HCT116 (cell line): ENCODE data around the gene THSD4. TPM values are rescaled to one million over a fixed set of nuclear protein-coding genes. Genes with fewer than 3 reads are reported as not detected.

Experiments
- ATAC-seq: fragments of 200-7000 bp; cut with Tn5 transposase; 2 replicates; pipeline ENCODE4 v1.9.1; 2020; ENCODE audit warnings: mild to moderate bottlenecking, moderate library complexity
- BruUV-seq: library from RNA; stranded (reverse); fragments of 400-500 nt; replicated peaks from 2 replicates; lab custom pipeline; 2021; lab: Mats Ljungman, UMichigan
- CTCF ChIA-PET: fragments of 300-600 bp; sonication (Branson Sonifier 250); formaldehyde crosslinking; loops from one replicate; lab custom pipeline; 2021; ENCODE audit warnings: antibody characterized with exemption; lab: Charles Lee
- POLR2A ChIA-PET: fragments of 300-600, 350-600 bp; sonication (Branson Sonifier 250); formaldehyde crosslinking; loops from one replicate; lab custom pipeline; 2021; ENCODE audit warnings: antibody characterized with exemption; lab: Charles Lee
- RAD21 ChIA-PET, 2 experiments: fragments of 300-600 bp; sonication (Branson Sonifier 250); formaldehyde crosslinking; loops; one replicate each; lab custom pipeline; 2023; ENCODE audit warnings: low total read pairs in 2 of 2; ENCODE audit not compliant: uncharacterized antibody in 2 of 2, unreplicated experiment in 2 of 2, low non-redundant PET in 1 of 2; lab: Charles Lee
- DNase-seq: peaks from one replicate; pipeline ENCODE4 v3.0.0-alpha.2; 2010; ENCODE audit warnings: low read depth, low spot score
- H2AFZ ChIP-seq: fragments of 200-600 bp; shearing (Covaris generic), sonication (generic); 2 replicates; pipeline ENCODE4 v1.6.1; 2017; ENCODE audit warnings: low read depth, mixed run types, mixed read lengths, antibody characterized with exemption, low read length; ENCODE audit not compliant: poor library complexity, severe bottlenecking
- H3K27ac ChIP-seq: 2 replicates; pipeline ENCODE4 v1.5.1; 2012; ENCODE audit warnings: low read depth, low read length
- H3K27me3 ChIP-seq: fragments of 200-600 bp; sonication (generic); 2 replicates; pipeline ENCODE4 v1.6.1; 2016; ENCODE audit warnings: mixed run types, low read length, mixed read lengths; ENCODE audit not compliant: insufficient read depth
- H3K36me3 ChIP-seq, 2 experiments: fragments of 200-500 bp in 1 of 2; fragments of 200-600 bp in 1 of 2; sonication (Bioruptor generic) in 1 of 2; sonication (generic) in 1 of 2; 2 replicates each; pipeline versions ENCODE4 v1.5.1 to v1.6.1; 2014 to 2016; ENCODE audit warnings: low read length in 2 of 2, inconsistent platforms in 1 of 2, mixed read lengths in 1 of 2, mixed run types in 1 of 2; ENCODE audit not compliant: insufficient read depth in 2 of 2, control insufficient read depth in 1 of 2
- H3K4me1 ChIP-seq, 2 experiments: fragments of 200-600 bp in 1 of 2; sonication (generic) in 1 of 2; 2 replicates each; pipeline versions ENCODE4 v1.5.1 to v1.6.1; 2012 to 2017; ENCODE audit warnings: low read length in 2 of 2, inconsistent platforms in 1 of 2, mild to moderate bottlenecking in 1 of 2, mixed read lengths in 1 of 2, mixed run types in 1 of 2, moderate library complexity in 1 of 2; ENCODE audit not compliant: insufficient read depth in 2 of 2, control insufficient read depth in 1 of 2
- H3K4me2 ChIP-seq: fragments of 200-600 bp; sonication (generic); 2 replicates; pipeline ENCODE4 v1.6.1; 2017; ENCODE audit warnings: mixed run types, low read length, mixed read lengths
- H3K4me3 ChIP-seq, 2 experiments: fragments of 200-600 bp in 1 of 2; sonication (generic) in 1 of 2; replicated peaks in 1 of 2; 2 replicates each; pipeline ENCODE4 v1.5.1; 2011 to 2016; ENCODE audit warnings: low read length in 2 of 2, control low read depth in 1 of 2, low read depth in 1 of 2, mild to moderate bottlenecking in 1 of 2, mixed read lengths in 1 of 2, mixed run types in 1 of 2
- H3K79me2 ChIP-seq: fragments of 200-600 bp; sonication (generic); 2 replicates; pipeline ENCODE4 v1.6.1; 2017; ENCODE audit warnings: mild to moderate bottlenecking, mixed run types, low read length, moderate library complexity, mixed read lengths; ENCODE audit not compliant: insufficient read depth
- H3K9ac ChIP-seq: fragments of 200-600 bp; sonication (generic); 2 replicates; pipeline ENCODE4 v1.6.1; 2016; ENCODE audit warnings: low read length, mixed read lengths
- H3K9me2 ChIP-seq: fragments of 200-600 bp; sonication (generic), shearing (Covaris generic); 2 replicates; pipeline ENCODE4 v1.6.1; 2017; ENCODE audit warnings: mixed run types, mild to moderate bottlenecking, moderate library complexity; ENCODE audit not compliant: insufficient read depth
- H3K9me3 ChIP-seq, 2 experiments: fragments of 200-500 bp in 1 of 2; fragments of 200-600 bp in 1 of 2; sonication (Bioruptor generic) in 1 of 2; sonication (generic) in 1 of 2; 2 replicates each; pipeline ENCODE4 v1.6.1; 2014 to 2017; ENCODE audit warnings: low read length in 2 of 2, mixed read lengths in 2 of 2, inconsistent platforms in 1 of 2, low read depth in 1 of 2, mild to moderate bottlenecking in 1 of 2, mixed run types in 1 of 2, moderate library complexity in 1 of 2; ENCODE audit not compliant: control insufficient read depth in 1 of 2, insufficient read depth in 1 of 2
- H4K20me1 ChIP-seq: fragments of 200-600 bp; sonication (generic), shearing (Covaris generic); 2 replicates; pipeline ENCODE4 v1.6.1; 2017; ENCODE audit warnings: mixed run types, mild to moderate bottlenecking, moderate library complexity; ENCODE audit not compliant: insufficient read depth
- ELF1 ChIP-seq: IDR thresholded peaks from 2 replicates; pipeline ENCODE4 v1.6.1; 2012; ENCODE audit warnings: low read depth, borderline replicate concordance
- EZH2 ChIP-seq: fragments of 200-600 bp; sonication (generic); IDR thresholded peaks from 2 replicates; pipeline ENCODE4 v1.6.1; 2017; ENCODE audit warnings: antibody characterized with exemption, mixed run types
- FOSL1 ChIP-seq: IDR thresholded peaks from 2 replicates; pipeline ENCODE4 v1.6.1; 2012; ENCODE audit warnings: low read depth
- POLR2A ChIP-seq: IDR thresholded peaks from 2 replicates; pipeline ENCODE4 v1.7.0; 2011; ENCODE audit warnings: borderline replicate concordance; ENCODE audit not compliant: insufficient read depth, insufficient read length; ENCODE audit errors: extremely low read depth
- POLR2AphosphoS5 ChIP-seq: IDR thresholded peaks from 2 replicates; pipeline ENCODE4 v1.6.1; 2011; ENCODE audit warnings: mild to moderate bottlenecking, low read depth, low read length, moderate library complexity
- SIN3A ChIP-seq: IDR thresholded peaks from 2 replicates; pipeline ENCODE4 v1.6.1; 2012; ENCODE audit warnings: low read depth
- SRF ChIP-seq: IDR thresholded peaks from 2 replicates; pipeline ENCODE4 v1.6.1; 2012; ENCODE audit warnings: low read depth
- ZFX ChIP-seq: fragments of 450-650 bp; IDR thresholded peaks from 2 replicates; pipeline ENCODE4 v1.6.1; 2017
- intact Hi-C: fragments of 100-400 bp; cut with micrococcal nuclease; formaldehyde crosslinking; loops from 2 replicates; pipeline ENCODE4 v1.10.0; 2022
- total RNA-seq: library from RNA; stranded (reverse); gene quantifications from one replicate; pipeline ENCODE4 v1.2.1, GENCODE V29; 2021; ENCODE audit not compliant: unreplicated experiment
- TF ChIP-seq, protein P1 (sequence below): IDR thresholded peaks from 2 replicates; pipeline ENCODE4 v1.6.1; 2012
- TF ChIP-seq, protein P2 (sequence below): IDR thresholded peaks from 2 replicates; pipeline ENCODE4 v1.6.1; 2012
- TF ChIP-seq, protein P3 (sequence below): IDR thresholded peaks from 2 replicates; pipeline ENCODE4 v1.6.1; 2011; ENCODE audit warnings: mild to moderate bottlenecking, low read length, moderate library complexity; ENCODE audit not compliant: insufficient replicate concordance; ENCODE audit errors: extremely low read depth
- TF ChIP-seq, protein P4 (sequence below): IDR thresholded peaks from 2 replicates; pipeline ENCODE4 v1.6.1; 2012; ENCODE audit warnings: low read depth

THSD4 gene
- total RNA-seq, 1 experiment from 2014 or later = 30.5 TPM

DNA sequence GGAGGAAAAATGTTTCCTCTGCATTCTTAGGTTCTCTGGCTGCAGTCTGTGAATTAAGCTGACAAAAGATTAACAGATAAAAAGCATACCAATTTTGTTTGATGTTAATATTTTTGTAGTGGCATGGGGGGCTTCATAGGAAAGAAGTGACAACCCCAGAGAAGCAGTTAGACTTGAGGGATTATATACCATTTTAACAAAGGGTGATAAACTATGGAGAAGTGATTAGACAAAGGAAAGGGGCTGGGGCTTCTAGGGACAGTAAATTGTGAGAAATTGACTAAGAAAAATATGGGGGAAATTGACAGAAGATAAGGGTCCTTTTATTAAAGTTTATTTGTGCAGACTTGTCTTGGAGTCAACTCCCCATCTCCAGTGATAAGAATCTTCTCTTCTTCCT, 639.4 kb downstream of the THSD4 start (continued):
- TF ChIP-seq, protein P1, sequence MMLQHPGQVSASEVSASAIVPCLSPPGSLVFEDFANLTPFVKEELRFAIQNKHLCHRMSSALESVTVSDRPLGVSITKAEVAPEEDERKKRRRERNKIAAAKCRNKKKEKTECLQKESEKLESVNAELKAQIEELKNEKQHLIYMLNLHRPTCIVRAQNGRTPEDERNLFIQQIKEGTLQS = no peak
- TF ChIP-seq ELF1 = no peak
- TF ChIP-seq FOSL1 = no peak
- TF ChIP-seq, protein P2, sequence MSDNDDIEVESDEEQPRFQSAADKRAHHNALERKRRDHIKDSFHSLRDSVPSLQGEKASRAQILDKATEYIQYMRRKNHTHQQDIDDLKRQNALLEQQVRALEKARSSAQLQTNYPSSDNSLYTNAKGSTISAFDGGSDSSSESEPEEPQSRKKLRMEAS = no peak
- no peak for TF ChIP-seq SIN3A
- TF ChIP-seq SRF = no peak
- TF ChIP-seq EZH2 = no peak
- no peak for TF ChIP-seq ZFX

DNA sequence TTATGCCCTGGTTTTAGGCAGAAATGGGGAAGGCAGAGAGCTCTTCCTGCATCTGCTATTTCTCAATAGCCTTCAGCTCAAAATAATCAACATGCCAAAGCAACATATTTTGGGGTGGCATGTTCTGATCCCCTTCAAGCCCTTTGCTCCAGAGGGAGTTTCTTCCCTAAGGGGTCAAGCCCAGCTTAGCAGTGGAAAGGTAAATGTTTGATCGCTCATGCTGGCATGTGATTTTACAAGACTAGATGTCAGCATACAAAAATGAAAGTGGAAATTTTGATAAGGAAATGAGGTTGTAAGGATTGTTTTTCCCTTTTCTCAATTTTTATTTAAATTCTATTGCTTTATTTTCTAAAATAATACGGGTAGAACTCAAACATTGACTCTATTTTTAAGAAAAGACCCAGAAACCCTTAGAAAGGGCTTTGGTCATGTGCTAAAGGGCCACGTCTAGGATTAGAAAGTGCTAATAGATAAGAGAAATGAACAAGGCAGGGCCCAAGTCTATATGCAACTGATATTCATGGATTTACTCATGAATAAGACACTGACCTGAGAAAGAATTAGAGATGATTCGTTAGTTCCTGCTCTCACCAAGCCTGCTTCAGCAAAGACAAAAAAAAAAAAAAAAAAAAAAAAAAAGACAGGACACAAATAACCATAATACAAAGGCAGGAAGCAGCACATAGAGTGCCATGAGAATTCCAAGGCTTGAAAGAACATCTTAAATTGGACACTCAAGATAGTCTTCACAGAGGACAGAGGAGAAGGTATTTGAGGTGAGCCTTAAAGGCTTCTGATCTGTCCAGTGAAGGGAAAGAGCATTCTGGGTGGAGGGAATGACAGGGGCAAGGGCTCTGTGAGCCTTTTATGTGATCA, 640.1 kb downstream of the THSD4 start:
- no peak overlapping the region for H3K4me2 ChIP-seq
- H4K20me1 ChIP-seq = no peaks in the 10 kb centered on the region
- no TSS peak for BruUV-seq
- intact Hi-C loops = no loop called here
- H3K79me2 ChIP-seq = no peaks in the 10 kb centered on the region
- POLR2A ChIA-PET = no interaction called here
- no peak overlapping the region for H2AFZ ChIP-seq
- 0 out of 4 replicates have a peak, but pooled peaks cover 0 to 5% of the 10 kb centered on the region in 2 experiments for H3K36me3 ChIP-seq
- H3K4me3 ChIP-seq = no peak overlapping the region
- peaks cover 10 to 21% of the 10 kb centered on the region in 2 experiments for H3K4me1 ChIP-seq
- ATAC-seq (no peak), DNase-seq (no peak)
- CTCF ChIA-PET = interaction anchor here (4.5 kb wide), 1 partner anchor 47 kb away, joined by 40 read pairs; no protein-coding TSS in a partner anchor
- no peak overlapping the region for H3K9ac ChIP-seq
- TF ChIP-seq SRF (no peak), POLR2AphosphoS5 (no peak), POLR2A (no peak)
- TF ChIP-seq, protein P3, sequence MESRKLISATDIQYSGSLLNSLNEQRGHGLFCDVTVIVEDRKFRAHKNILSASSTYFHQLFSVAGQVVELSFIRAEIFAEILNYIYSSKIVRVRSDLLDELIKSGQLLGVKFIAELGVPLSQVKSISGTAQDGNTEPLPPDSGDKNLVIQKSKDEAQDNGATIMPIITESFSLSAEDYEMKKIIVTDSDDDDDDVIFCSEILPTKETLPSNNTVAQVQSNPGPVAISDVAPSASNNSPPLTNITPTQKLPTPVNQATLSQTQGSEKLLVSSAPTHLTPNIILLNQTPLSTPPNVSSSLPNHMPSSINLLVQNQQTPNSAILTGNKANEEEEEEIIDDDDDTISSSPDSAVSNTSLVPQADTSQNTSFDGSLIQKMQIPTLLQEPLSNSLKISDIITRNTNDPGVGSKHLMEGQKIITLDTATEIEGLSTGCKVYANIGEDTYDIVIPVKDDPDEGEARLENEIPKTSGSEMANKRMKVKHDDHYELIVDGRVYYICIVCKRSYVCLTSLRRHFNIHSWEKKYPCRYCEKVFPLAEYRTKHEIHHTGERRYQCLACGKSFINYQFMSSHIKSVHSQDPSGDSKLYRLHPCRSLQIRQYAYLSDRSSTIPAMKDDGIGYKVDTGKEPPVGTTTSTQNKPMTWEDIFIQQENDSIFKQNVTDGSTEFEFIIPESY = no peak
- TF ChIP-seq, protein P4, sequence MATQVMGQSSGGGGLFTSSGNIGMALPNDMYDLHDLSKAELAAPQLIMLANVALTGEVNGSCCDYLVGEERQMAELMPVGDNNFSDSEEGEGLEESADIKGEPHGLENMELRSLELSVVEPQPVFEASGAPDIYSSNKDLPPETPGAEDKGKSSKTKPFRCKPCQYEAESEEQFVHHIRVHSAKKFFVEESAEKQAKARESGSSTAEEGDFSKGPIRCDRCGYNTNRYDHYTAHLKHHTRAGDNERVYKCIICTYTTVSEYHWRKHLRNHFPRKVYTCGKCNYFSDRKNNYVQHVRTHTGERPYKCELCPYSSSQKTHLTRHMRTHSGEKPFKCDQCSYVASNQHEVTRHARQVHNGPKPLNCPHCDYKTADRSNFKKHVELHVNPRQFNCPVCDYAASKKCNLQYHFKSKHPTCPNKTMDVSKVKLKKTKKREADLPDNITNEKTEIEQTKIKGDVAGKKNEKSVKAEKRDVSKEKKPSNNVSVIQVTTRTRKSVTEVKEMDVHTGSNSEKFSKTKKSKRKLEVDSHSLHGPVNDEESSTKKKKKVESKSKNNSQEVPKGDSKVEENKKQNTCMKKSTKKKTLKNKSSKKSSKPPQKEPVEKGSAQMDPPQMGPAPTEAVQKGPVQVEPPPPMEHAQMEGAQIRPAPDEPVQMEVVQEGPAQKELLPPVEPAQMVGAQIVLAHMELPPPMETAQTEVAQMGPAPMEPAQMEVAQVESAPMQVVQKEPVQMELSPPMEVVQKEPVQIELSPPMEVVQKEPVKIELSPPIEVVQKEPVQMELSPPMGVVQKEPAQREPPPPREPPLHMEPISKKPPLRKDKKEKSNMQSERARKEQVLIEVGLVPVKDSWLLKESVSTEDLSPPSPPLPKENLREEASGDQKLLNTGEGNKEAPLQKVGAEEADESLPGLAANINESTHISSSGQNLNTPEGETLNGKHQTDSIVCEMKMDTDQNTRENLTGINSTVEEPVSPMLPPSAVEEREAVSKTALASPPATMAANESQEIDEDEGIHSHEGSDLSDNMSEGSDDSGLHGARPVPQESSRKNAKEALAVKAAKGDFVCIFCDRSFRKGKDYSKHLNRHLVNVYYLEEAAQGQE = no peak
- H3K9me2 ChIP-seq = no peaks in the 10 kb centered on the region
- no peak overlapping the region for H3K27ac ChIP-seq
- H3K9me3 ChIP-seq = peaks cover 0 to 10% of the 10 kb centered on the region in 2 experiments; a peak in 1 of 4 replicates
- no peaks in the 10 kb centered on the region for H3K27me3 ChIP-seq
- RAD21 ChIA-PET = interaction anchor here in 1 of 2 experiments (0.8 kb wide), 1 partner anchor 29 kb away, joined by 3 read pairs; no protein-coding TSS in a partner anchor
